LNCaP clone FGC (cell line): ENCODE measurements around the gene MICAL2.
A peak's percentile ranks its signal among the peaks of the same experiment; 100 is the strongest.

Experiments
- DNase-seq: peaks from one replicate; pipeline ENCODE4 v3.0.0-alpha.2; 2011; ENCODE audit warnings: low read depth
- H3K4me3 ChIP-seq: 2 replicates; pipeline ENCODE4 v1.5.1; 2011; ENCODE audit warnings: mild to moderate bottlenecking, low read depth, low read length, control low read depth
- TF ChIP-seq, protein P1 (sequence below): IDR thresholded peaks from 2 replicates; pipeline ENCODE4 v1.5.1; 2012; ENCODE audit warnings: mild to moderate bottlenecking; ENCODE audit not compliant: control insufficient read depth, insufficient read depth; ENCODE audit errors: extremely low read depth

The MICAL2 gene

DNA sequence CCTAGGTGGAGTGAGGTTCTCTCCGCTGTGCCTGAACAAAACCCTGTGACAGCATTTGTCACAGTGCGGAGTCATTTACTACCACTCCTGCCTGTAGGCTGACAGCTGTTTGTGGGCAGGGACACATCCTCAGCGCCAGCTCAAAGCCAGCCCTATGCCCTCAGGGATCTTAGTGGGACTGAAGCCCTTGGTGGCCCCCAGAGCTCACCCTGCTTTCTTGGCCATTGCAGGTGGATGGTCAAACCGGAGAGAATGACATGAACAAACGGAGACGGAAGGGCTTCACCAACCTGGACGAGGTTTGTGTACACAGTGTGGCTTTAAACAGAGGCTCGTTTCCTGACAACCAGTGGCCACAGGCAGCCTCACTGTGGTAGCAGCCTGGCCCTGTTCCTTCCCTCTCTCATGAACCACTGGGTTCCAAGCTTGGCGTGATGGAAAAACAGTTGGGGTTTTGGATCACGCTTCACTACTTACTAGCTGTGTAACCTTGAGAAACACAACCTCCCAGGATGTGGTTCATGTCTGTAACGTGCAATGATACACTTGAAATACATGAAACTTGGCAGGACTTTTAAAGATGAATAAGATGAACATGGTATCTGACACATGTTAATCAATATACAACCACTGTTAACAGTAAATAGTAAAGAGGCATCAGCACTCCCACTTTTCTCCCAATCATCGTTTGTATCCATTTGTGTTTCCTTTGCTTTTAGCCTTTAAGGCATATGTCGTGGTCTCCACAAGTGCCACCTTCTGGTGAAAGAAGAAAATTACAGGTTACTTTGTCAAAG, 125.8 kb downstream of the MICAL2 start:
- no peak for DNase-seq
- no peak overlapping the region for H3K4me3 ChIP-seq
- TF ChIP-seq, protein P1, sequence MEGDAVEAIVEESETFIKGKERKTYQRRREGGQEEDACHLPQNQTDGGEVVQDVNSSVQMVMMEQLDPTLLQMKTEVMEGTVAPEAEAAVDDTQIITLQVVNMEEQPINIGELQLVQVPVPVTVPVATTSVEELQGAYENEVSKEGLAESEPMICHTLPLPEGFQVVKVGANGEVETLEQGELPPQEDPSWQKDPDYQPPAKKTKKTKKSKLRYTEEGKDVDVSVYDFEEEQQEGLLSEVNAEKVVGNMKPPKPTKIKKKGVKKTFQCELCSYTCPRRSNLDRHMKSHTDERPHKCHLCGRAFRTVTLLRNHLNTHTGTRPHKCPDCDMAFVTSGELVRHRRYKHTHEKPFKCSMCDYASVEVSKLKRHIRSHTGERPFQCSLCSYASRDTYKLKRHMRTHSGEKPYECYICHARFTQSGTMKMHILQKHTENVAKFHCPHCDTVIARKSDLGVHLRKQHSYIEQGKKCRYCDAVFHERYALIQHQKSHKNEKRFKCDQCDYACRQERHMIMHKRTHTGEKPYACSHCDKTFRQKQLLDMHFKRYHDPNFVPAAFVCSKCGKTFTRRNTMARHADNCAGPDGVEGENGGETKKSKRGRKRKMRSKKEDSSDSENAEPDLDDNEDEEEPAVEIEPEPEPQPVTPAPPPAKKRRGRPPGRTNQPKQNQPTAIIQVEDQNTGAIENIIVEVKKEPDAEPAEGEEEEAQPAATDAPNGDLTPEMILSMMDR: peak; percentile 63

DNA sequence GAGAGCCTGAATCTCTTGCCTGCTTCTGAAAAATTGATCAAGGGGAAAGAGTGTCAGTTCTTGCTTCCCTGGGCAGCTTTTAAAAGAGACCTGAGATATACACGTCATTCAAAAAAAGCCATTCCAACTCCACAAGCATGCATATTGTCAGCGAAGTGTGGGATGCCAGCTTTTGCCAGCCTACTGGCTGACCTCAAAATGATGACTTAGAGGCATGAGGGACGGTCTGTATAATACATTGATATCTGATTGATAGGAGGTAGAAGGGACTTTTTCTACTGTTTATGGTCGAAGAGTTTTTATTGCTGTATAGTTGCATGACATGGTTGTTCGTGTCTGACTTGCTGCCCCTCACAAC, 126.3 kb downstream of the MICAL2 start:
- TF ChIP-seq, protein P1: no peak
- DNase-seq: no peak
- no peak overlapping the region for H3K4me3 ChIP-seq

DNA sequence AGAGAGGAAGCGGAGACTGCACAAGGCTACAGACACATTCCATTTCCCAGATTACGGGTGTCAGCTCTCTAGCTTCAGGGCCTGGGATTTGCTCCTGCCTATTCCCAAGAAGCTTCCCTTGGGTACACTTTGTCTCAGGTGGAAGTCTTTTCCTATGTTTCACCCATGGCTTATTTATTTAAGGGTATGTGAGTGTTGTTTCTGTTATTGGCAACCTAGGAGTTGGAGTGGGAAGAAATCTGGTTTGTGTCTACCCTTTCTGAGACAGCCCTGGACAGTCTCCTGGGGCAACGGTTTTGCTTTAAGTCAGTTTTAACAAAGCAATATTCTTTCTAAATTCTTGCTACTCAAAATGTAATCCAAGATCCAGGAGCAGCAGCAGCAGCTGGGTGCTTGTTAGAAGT, 127.0 kb downstream of the MICAL2 start:
- DNase-seq: no peak

DNA sequence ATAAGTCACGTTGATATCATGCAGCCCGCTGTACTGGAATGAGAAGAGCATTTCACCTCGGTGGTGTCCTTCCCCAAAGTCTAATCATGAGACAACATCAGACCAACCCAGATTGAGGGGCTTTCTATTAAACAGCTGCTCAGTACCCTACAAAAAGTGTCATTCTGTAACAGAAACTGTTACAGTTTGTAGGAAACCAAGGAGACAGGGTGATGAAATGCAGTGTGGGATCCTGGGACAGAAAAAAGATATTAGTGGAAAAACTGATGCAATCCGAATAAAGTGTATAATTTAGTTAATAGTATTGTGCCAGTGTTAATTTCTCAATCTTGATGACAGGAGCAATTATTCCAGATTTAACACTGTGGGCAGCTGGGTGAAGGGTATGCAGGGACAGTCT, 128.0 kb downstream of the MICAL2 start:
- TF ChIP-seq, protein P1: no peak
- H3K4me3 ChIP-seq: no peak overlapping the region
- DNase-seq: no peak

More for the DNA sequence above, 127.0 kb downstream of the MICAL2 start:
- H3K4me3 ChIP-seq: no peak overlapping the region
- TF ChIP-seq, protein P1: no peak

DNA sequence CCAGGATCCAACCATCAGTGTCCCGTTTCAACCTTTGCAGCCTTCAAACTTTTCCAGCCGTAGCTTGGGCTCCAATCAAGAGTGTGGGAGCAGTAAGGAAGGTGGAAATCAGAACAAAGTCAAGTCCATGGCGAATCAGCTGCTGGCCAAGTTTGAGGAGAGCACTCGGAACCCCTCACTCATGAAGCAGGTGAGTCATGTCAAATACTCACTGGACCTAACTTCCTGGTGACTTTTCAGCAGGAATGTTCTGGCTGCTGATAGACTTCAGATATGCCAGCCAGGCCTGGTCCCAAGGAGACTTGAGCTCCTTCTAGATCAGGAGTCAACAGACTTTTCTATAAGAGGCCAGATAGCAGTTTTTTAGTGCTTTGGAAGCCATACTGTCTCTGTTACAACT, 129.0 kb downstream of the MICAL2 start:
- no peak for DNase-seq
- TF ChIP-seq, protein P1: no peak
- H3K4me3 ChIP-seq: no peak overlapping the region

DNA sequence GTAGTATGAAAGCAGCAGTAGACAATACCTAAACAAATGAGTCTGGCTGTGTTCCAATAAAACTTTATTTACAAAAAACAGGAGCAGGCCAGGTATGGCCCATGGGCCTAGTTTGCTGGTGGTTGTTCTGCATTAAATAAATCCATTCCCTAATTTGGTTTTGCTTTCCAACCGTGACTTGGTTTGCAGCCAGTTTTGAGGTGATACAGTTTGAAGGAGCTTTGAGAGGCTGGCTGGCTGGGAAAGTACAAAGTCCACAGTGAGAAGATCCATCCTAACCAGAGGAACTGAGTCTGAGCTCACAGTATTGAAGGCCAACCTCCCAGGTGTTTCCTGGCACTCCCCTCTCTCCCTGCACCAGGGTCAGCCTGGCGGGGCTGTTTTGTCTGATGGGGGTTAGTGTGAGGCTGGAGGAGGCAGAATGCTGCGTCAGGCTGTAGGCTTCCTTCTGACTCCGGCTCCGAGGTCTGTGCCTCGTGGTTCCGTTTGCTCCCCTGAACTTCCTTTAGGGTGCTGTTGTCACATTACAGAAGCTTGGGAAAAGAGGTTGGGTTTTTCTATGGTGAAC, 129.5 kb downstream of the MICAL2 start:
- TF ChIP-seq, protein P1: no peak
- no peak for DNase-seq
- no peak overlapping the region for H3K4me3 ChIP-seq
